ENCODE measurements around the gene CUL4A. TPM values are rescaled to one million over a fixed set of nuclear protein-coding genes. Genes with fewer than 3 reads are reported as not detected.

Gene CUL4A
- total and polyA plus RNA-seq, 2 donors (not counting 3 experiments of a cell fraction or from before 2014, with no cell fraction given) = 37.9 to 80.0 TPM

DNA sequence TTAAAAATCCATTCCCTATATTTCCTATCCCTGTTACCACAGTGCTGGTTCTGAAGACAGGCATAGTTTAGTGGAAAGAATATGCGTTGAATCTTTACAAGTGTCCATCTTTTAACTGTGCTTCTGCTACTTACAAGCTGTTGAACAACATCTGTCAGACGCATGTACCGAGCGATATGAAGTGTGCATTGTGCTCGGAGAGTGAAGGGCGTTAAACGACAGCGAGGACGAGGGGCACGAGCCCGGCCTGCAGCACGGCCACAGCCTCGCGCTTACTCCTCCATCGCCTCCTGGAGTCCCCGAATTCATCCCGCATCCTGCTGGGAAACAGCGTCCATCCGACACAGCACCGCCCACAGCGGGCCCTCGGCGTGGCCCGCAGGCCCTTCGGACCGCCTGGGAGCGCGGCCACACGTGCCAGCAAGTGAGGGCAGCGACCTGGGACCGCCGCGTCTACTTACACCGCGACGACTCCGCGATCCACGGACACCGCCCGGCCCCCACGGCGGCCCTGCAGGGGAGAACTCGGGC, 1.5 kb upstream of the CUL4A start:
- Histone ChIP-seq H3K9me1 (replicated peaks; ENCODE audit: control insufficient read depth, extremely low read depth, insufficient read depth, low read length) (no peaks in the 10 kb centered on the region), H3K36me3 (ENCODE audit: control insufficient read depth in 2 of 2, extremely low read depth in 1 of 2, insufficient read depth in 2 of 2, low read length in 2 of 2) (peaks cover 0 to 2% of the 10 kb centered on the region in 2 experiments), H3K27me3 (ENCODE audit: control insufficient read depth in 2 of 2, insufficient read depth in 2 of 2, low read length in 2 of 2) (no peaks in the 10 kb centered on the region), H3K4me3 (replicated peaks in 1 of 3; ENCODE audit: insufficient read depth in 1 of 3, low read depth in 1 of 3, low read length in 3 of 3) (peak overlapping the region; percentile 38 to 91 (median 41)), H4K20me1 (replicated peaks; ENCODE audit: control insufficient read depth, extremely low read depth, insufficient read depth, low read length) (no peaks in the 10 kb centered on the region), H3K4me2 (ENCODE audit: insufficient read depth, low read length) (peak overlapping the region; percentile 65), H3K9ac (replicated peaks; ENCODE audit: extremely low read depth, insufficient read depth, low read length) (peak overlapping the region; percentile 98), H3K9me3 (replicated peaks; ENCODE audit: control insufficient read depth, insufficient read depth, low read length) (no peaks in the 10 kb centered on the region), H3K4me1 (ENCODE audit: control insufficient read depth, extremely low read depth, insufficient read depth, low read length) (peaks cover 19% of the 10 kb centered on the region), H3K27ac (ENCODE audit: insufficient read depth, low read depth, low read length) (peak overlapping the region; percentile 98), H2AFZ (ENCODE audit: low read depth, low read length) (peak overlapping the region; percentile 84), H3K79me2 (ENCODE audit: control insufficient read depth, insufficient read depth, low read length) (peaks cover 87% of the 10 kb centered on the region)
- FAIRE-seq = peak; percentile 72
- no peak for TF ChIP-seq FOS (IDR thresholded peaks at IDR 0.05; ENCODE audit: borderline replicate concordance, insufficient read depth, low read length)
- no peak for TF ChIP-seq POLR2A (IDR thresholded peaks at IDR 0.05; ENCODE audit: low read depth, low read length)
- no peak for TF ChIP-seq MAX (IDR thresholded peaks at IDR 0.05; ENCODE audit: insufficient read depth, insufficient read length)
- no peak for TF ChIP-seq GATA2 (IDR thresholded peaks at IDR 0.05; ENCODE audit: insufficient read depth, insufficient read length, low read depth, low read length)
- TF ChIP-seq EZH2 (IDR thresholded peaks at IDR 0.05; ENCODE audit: borderline replicate concordance, low read depth, low read length, severe bottlenecking) = no peak
- TF ChIP-seq POLR2AphosphoS5 (IDR thresholded peaks at IDR 0.05; ENCODE audit: insufficient read depth, low read depth, low read length) = no peak
- no peak for TF ChIP-seq MYC (IDR thresholded peaks at IDR 0.05; ENCODE audit: low read depth, low read length)
- no peak for TF ChIP-seq JUN (IDR thresholded peaks at IDR 0.05; ENCODE audit: borderline replicate concordance, insufficient read depth, insufficient read length, low read depth)
- no peak for TF ChIP-seq CTCF (IDR thresholded peaks at IDR 0.05; ENCODE audit: extremely low read depth in 1 of 2, insufficient read depth in 1 of 2, low read depth in 1 of 2, low read length in 2 of 2)
- POLR2A ChIA-PET = interaction anchor here (1.4 kb wide), 1 partner anchor 21 kb away, joined by 6 read pairs; no protein-coding TSS in a partner anchor
- dilution Hi-C loops (cut with MboI; ENCODE audit: extremely low pct_ligation_motif_present, low sequenced_read_pairs) (no loop called here), intact Hi-C loops (cut with micrococcal nuclease) (loop anchor here (1.0 to 5.0 kb wide), 3 partner anchors 38 to 266 kb away; no protein-coding TSS in a partner anchor)
- peak; percentile 70 for DNase-seq (ENCODE audit: low read depth, low spot score)
- TSS peak; percentile 31 for BruUV-seq (replicated peaks)
- CTCF ChIA-PET = no interaction called here

Measured in endothelial cell of umbilical vein (primary cell).